Smooth muscle cell (in vitro differentiated cells): ENCODE results near the gene TTC4. TPM values are rescaled to one million over a fixed set of nuclear protein-coding genes. Genes with fewer than 3 reads are reported as not detected.

Source experiments
- DNase-seq: peaks from one replicate; lab custom pipeline; 2025; ENCODE audit not compliant: unreplicated experiment; lab: John Stamatoyannopoulos, UW
- H2AFZ ChIP-seq: fragments of 200-600 bp; sonication (generic); 2 replicates; pipeline ENCODE4 v1.6.0; 2016; ENCODE audit warnings: antibody characterized with exemption, low read depth, mild to moderate bottlenecking
- H3F3A ChIP-seq: fragments of 200-600 bp; sonication (generic); 2 replicates; pipeline ENCODE4 v1.6.0; 2017; ENCODE audit warnings: antibody characterized with exemption, low read depth
- H3K27ac ChIP-seq: fragments of 200-600 bp; sonication (generic); 2 replicates; pipeline ENCODE4 v1.5.1; 2016; ENCODE audit warnings: low read depth, mild to moderate bottlenecking
- H3K27me3 ChIP-seq: fragments of 200-600 bp; sonication (generic); 2 replicates; pipeline ENCODE4 v1.6.1; 2016; ENCODE audit warnings: low read depth, mild to moderate bottlenecking
- H3K36me3 ChIP-seq: fragments of 200-600 bp; sonication (generic); 2 replicates; pipeline ENCODE4 v1.5.1; 2016; ENCODE audit warnings: low read depth
- H3K4me1 ChIP-seq: fragments of 200-600 bp; sonication (generic); 2 replicates; pipeline ENCODE4 v1.5.1; 2016; ENCODE audit warnings: low read depth
- H3K4me2 ChIP-seq: fragments of 200-600 bp; sonication (generic); 2 replicates; pipeline ENCODE4 v1.6.0; 2016; ENCODE audit warnings: mild to moderate bottlenecking
- H3K4me3 ChIP-seq: fragments of 200-600 bp; sonication (generic); 2 replicates; pipeline ENCODE4 v1.5.1; 2016; ENCODE audit warnings: mild to moderate bottlenecking
- H3K79me2 ChIP-seq: fragments of 200-600 bp; sonication (generic); 2 replicates; pipeline ENCODE4 v1.6.0; 2016; ENCODE audit warnings: low read depth, mild to moderate bottlenecking
- H3K9ac ChIP-seq: fragments of 200-600 bp; sonication (generic); 2 replicates; pipeline ENCODE4 v1.6.0; 2016; ENCODE audit warnings: low read depth
- H3K9me3 ChIP-seq: fragments of 200-600 bp; sonication (generic); replicated peaks from 2 replicates; pipeline ENCODE4 v1.5.1; 2016; ENCODE audit warnings: low read depth
- H4K20me1 ChIP-seq: fragments of 200-600 bp; sonication (generic); 2 replicates; pipeline ENCODE4 v1.6.0; 2016; ENCODE audit warnings: low read depth
- WGBS: methylation state at CpG from one replicate; pipeline ENCODE4 v1.1.7; 2016; ENCODE audit warnings: low lambda C conversion rate; 5-methylcytosine and 5-hydroxymethylcytosine counted together
- polyA plus RNA-seq: library from polyadenylated mRNA; unstranded; fragments of >200 nt; fragmentation: Nextera tagmentation; extraction: Ambion mirVana; gene quantifications from 2 replicates; pipeline ENCODE4 v1.2.1, GENCODE V29; 2016
- total RNA-seq: library from RNA; depleted of rRNA; stranded (reverse); fragments of >200 nt; gene quantifications from 2 replicates; pipeline ENCODE4 v1.2.3, GENCODE V29; 2014
- TF ChIP-seq, protein P1 (sequence below): fragments of 200-600 bp; sonication (generic); IDR thresholded peaks from 2 replicates; pipeline ENCODE4 v1.5.1; 2017; ENCODE audit warnings: borderline replicate concordance, mild to moderate bottlenecking, antibody characterized with exemption; ENCODE audit not compliant: insufficient read depth, poor library complexity, severe bottlenecking

The TTC4 gene
- total and polyA plus RNA-seq, 2 experiments from 2014 or later = 14.7 to 27.3 TPM

DNA sequence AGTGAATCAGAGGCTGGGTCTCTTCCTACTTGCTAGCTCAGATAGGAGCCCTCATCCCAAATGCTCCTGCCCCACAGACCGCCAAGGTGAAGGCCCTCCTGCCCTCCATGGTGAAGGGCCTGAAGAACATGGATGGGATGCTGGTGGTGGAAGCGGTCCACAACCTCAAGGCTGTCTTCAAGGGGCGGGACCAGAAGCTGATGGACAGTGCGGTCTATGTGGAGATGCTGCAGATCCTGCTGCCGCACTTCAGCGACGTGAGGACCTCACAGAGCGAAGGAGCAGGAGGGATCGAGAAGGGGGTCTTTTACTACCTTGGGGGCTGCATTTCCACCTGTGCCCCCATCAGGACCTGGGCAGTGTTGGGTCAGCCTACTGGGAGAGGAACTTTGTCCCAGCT lies 14.6 kb upstream of the TTC4 start:
- H3K9me3 ChIP-seq = no peaks in the 10 kb centered on the region
- no peaks in the 10 kb centered on the region for H3F3A ChIP-seq
- no peak overlapping the region for H3K27ac ChIP-seq
- H2AFZ ChIP-seq = no peak overlapping the region
- no peak for DNase-seq
- no peaks in the 10 kb centered on the region for H3K36me3 ChIP-seq
- H3K79me2 ChIP-seq = no peaks in the 10 kb centered on the region
- 92% methylated on average over 9 of the region's 9 CpGs for WGBS
- no peaks in the 10 kb centered on the region for H4K20me1 ChIP-seq
- H3K4me3 ChIP-seq = no peak overlapping the region
- no peak overlapping the region for H3K9ac ChIP-seq
- H3K4me2 ChIP-seq = no peak overlapping the region
- TF ChIP-seq, protein P1, sequence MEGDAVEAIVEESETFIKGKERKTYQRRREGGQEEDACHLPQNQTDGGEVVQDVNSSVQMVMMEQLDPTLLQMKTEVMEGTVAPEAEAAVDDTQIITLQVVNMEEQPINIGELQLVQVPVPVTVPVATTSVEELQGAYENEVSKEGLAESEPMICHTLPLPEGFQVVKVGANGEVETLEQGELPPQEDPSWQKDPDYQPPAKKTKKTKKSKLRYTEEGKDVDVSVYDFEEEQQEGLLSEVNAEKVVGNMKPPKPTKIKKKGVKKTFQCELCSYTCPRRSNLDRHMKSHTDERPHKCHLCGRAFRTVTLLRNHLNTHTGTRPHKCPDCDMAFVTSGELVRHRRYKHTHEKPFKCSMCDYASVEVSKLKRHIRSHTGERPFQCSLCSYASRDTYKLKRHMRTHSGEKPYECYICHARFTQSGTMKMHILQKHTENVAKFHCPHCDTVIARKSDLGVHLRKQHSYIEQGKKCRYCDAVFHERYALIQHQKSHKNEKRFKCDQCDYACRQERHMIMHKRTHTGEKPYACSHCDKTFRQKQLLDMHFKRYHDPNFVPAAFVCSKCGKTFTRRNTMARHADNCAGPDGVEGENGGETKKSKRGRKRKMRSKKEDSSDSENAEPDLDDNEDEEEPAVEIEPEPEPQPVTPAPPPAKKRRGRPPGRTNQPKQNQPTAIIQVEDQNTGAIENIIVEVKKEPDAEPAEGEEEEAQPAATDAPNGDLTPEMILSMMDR = no peak
- no peaks in the 10 kb centered on the region for H3K4me1 ChIP-seq
- H3K27me3 ChIP-seq = peaks cover 11% of the 10 kb centered on the region

DNA sequence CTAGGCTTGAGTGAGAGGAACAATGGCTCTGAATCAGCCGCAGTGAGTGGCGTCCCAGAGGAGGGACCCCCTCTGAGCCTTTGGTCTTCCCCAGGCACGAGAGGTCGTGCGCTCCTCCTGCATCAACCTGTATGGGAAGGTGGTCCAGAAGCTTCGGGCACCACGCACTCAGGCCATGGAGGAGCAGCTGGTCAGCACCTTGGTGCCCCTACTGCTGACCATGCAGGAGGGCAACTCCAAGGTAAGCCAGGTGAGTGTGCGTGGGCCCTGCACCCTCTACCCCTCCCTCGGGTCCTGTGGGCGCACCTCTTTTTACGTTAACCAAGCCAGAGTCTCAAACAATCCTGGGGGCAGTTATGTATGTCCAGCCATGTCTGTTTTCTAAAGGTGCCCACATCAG lies 13.7 kb upstream of the TTC4 start:
- TF ChIP-seq, protein P1 = no peak
- Histone ChIP-seq H3K4me1 (no peaks in the 10 kb centered on the region), H3K9me3 (no peaks in the 10 kb centered on the region), H3K36me3 (no peaks in the 10 kb centered on the region), H3K79me2 (no peaks in the 10 kb centered on the region), H3K9ac (no peak overlapping the region), H3F3A (no peaks in the 10 kb centered on the region), H3K4me3 (no peak overlapping the region), H3K4me2 (no peak overlapping the region), H3K27me3 (peaks cover 16% of the 10 kb centered on the region), H2AFZ (no peak overlapping the region), H4K20me1 (no peaks in the 10 kb centered on the region), H3K27ac (no peak overlapping the region)
- no peak for DNase-seq
- WGBS = 89% methylated on average over 8 of the region's 11 CpGs

DNA sequence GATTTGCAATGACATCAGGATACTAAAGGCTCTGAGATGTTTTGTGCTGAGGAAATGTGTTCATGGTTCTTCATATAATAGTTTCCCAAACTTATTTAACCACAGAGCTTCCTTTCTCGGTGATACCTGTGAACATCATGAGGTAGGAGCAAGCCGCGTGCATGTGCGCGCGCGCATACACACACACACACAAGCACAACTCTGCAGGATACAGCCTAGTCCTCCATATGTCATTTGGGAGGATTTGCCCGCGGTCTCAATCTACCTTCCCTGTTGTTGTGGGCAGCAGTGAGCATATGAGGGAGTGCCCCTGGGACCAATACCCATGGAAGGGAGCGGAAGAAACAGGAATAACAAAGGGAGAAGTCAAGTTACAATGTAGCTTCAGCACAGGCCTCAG lies 12.2 kb upstream of the TTC4 start:
- no peaks in the 10 kb centered on the region for H3K36me3 ChIP-seq
- H3K79me2 ChIP-seq = no peaks in the 10 kb centered on the region
- no peak overlapping the region for H3K4me3 ChIP-seq
- H3K9ac ChIP-seq = no peak overlapping the region
- peaks cover 31% of the 10 kb centered on the region for H3K27me3 ChIP-seq
- no peaks in the 10 kb centered on the region for H4K20me1 ChIP-seq
- H3K9me3 ChIP-seq = no peaks in the 10 kb centered on the region
- DNase-seq = no peak
- no peaks in the 10 kb centered on the region for H3F3A ChIP-seq
- TF ChIP-seq, protein P1 = no peak
- no peak overlapping the region for H2AFZ ChIP-seq
- no peak overlapping the region for H3K4me2 ChIP-seq
- 89% methylated on average over 10 of the region's 10 CpGs for WGBS
- H3K27ac ChIP-seq = no peak overlapping the region
- H3K4me1 ChIP-seq = no peaks in the 10 kb centered on the region

DNA sequence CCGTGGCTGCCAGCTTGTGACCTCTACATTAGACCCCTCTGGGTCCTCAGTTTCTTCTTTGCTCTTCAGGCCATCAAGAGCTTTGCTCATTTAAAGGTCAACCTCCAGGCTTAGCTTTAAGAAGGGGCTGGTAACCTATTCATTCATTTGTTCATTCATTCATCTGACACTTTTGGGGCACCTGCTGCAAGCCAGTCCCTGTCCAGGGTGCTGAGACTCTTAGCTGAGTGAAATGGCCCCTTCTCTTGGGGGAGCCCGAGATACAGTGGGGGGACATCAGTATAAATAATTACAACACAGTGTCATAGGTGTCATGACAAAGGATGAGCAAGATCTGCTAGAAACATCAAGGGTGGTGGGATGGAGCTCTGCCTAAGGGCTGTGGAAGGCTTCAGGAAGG lies 10.5 kb upstream of the TTC4 start:
- H2AFZ ChIP-seq = no peak overlapping the region
- no peaks in the 10 kb centered on the region for H3K36me3 ChIP-seq
- H3K27ac ChIP-seq = no peak overlapping the region
- no peak overlapping the region for H3K4me2 ChIP-seq
- no peaks in the 10 kb centered on the region for H3K4me1 ChIP-seq
- H3K4me3 ChIP-seq = no peak overlapping the region
- no peaks in the 10 kb centered on the region for H3F3A ChIP-seq
- no peak overlapping the region for H3K9ac ChIP-seq
- TF ChIP-seq, protein P1 = no peak
- H4K20me1 ChIP-seq = no peaks in the 10 kb centered on the region
- peaks cover 33% of the 10 kb centered on the region for H3K27me3 ChIP-seq
- H3K9me3 ChIP-seq = no peaks in the 10 kb centered on the region
- H3K79me2 ChIP-seq = no peaks in the 10 kb centered on the region
- WGBS = 81% methylated on average over 2 of the region's 2 CpGs
- no peak for DNase-seq
